ENCODE data around the gene GBX1.

Gene GBX1

GRCh38 chr7:151193203-151193978, 25.9 kb upstream of the GBX1 start:
- no peak for DNase-seq (ENCODE audit: low read depth in 3 of 3)

- DNase-seq (ENCODE audit: low read depth in 3 of 3) = no peak
Observed at GRCh38 chr7:151192002-151192539, 24.6 kb upstream of the GBX1 start.

GRCh38 chr7:151191544-151191943, 24.1 kb upstream of the GBX1 start:
- DNase-seq (ENCODE audit: low read depth in 3 of 3) = no peak

- no peak for DNase-seq (ENCODE audit: low read depth in 3 of 3)
Observed at GRCh38 chr7:151189038-151189437, 21.5 kb upstream of the GBX1 start.

GRCh38 chr7:151188252-151188542, 20.7 kb upstream of the GBX1 start:
- no peak for DNase-seq (ENCODE audit: low read depth in 3 of 3)

- no peak for DNase-seq (ENCODE audit: low read depth in 3 of 3)
Observed at GRCh38 chr7:151187409-151188251, 20.1 kb upstream of the GBX1 start.

- no peak for DNase-seq (ENCODE audit: low read depth in 3 of 3)
Observed at GRCh38 chr7:151186640-151187408, 19.3 kb upstream of the GBX1 start, which contains the start of gene ASB10. Gene ASB10 (minus strand): TSS chr7:151187250. CDS start chr7:151187130, 120 bp downstream.

GRCh38 chr7:151185762-151186639, 18.5 kb upstream of the GBX1 start:
- no peak for DNase-seq (ENCODE audit: low read depth in 3 of 3)

GRCh38 chr7:151181011-151181431, 13.5 kb upstream of the GBX1 start:
- no peak for DNase-seq (ENCODE audit: low read depth in 3 of 3)

- no peak for DNase-seq (ENCODE audit: low read depth in 3 of 3)
Observed at GRCh38 chr7:151179946-151180345, 12.5 kb upstream of the GBX1 start.

GRCh38 chr7:151179287-151179860, 11.9 kb upstream of the GBX1 start:
- DNase-seq (ENCODE audit: low read depth in 3 of 3) = no peak

- no peak for DNase-seq (ENCODE audit: low read depth in 3 of 3)
Observed at GRCh38 chr7:151178831-151179230, 11.3 kb upstream of the GBX1 start.

- DNase-seq (ENCODE audit: low read depth in 3 of 3) = no peak
Observed at GRCh38 chr7:151178236-151178635, 10.7 kb upstream of the GBX1 start.

- no peak for DNase-seq (ENCODE audit: low read depth in 3 of 3)
Observed at GRCh38 chr7:151177310-151177709, 9.8 kb upstream of the GBX1 start.

GRCh38 chr7:151176401-151176800, 8.9 kb upstream of the GBX1 start:
- DNase-seq (ENCODE audit: low read depth in 3 of 3) = no peak

- DNase-seq (ENCODE audit: low read depth in 3 of 3) = no peak
Observed at GRCh38 chr7:151175793-151176311, 8.4 kb upstream of the GBX1 start.

GRCh38 chr7:151175047-151175792, 7.7 kb upstream of the GBX1 start:
- DNase-seq (ENCODE audit: low read depth in 3 of 3) = no peak

- DNase-seq (ENCODE audit: low read depth in 3 of 3) = no peak
Observed at GRCh38 chr7:151174246-151175046, 7.0 kb upstream of the GBX1 start.
